Hematopoietic multipotent progenitor cell treated with erythropoietin and hydrocortisone succinate and interleukin-3 and kit ligand, for 17 days (in vitro differentiated cells): ENCODE results near the gene LRRC56.
A peak's percentile ranks its signal among the peaks of the same experiment; 100 is the strongest.

Experiments
- DNase-seq: peaks from one replicate; pipeline ENCODE4 v3.0.0-alpha.2; 2015; ENCODE audit warnings: low spot score

LRRC56 gene, protein sequence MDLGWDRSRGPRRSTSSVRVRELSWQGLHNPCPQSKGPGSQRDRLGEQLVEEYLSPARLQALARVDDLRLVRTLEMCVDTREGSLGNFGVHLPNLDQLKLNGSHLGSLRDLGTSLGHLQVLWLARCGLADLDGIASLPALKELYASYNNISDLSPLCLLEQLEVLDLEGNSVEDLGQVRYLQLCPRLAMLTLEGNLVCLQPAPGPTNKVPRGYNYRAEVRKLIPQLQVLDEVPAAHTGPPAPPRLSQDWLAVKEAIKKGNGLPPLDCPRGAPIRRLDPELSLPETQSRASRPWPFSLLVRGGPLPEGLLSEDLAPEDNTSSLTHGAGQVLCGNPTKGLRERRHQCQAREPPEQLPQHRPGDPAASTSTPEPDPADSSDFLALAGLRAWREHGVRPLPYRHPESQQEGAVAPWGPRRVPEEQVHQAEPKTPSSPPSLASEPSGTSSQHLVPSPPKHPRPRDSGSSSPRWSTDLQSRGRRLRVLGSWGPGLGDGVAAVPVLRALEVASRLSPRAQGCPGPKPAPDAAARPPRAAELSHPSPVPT

DNA sequence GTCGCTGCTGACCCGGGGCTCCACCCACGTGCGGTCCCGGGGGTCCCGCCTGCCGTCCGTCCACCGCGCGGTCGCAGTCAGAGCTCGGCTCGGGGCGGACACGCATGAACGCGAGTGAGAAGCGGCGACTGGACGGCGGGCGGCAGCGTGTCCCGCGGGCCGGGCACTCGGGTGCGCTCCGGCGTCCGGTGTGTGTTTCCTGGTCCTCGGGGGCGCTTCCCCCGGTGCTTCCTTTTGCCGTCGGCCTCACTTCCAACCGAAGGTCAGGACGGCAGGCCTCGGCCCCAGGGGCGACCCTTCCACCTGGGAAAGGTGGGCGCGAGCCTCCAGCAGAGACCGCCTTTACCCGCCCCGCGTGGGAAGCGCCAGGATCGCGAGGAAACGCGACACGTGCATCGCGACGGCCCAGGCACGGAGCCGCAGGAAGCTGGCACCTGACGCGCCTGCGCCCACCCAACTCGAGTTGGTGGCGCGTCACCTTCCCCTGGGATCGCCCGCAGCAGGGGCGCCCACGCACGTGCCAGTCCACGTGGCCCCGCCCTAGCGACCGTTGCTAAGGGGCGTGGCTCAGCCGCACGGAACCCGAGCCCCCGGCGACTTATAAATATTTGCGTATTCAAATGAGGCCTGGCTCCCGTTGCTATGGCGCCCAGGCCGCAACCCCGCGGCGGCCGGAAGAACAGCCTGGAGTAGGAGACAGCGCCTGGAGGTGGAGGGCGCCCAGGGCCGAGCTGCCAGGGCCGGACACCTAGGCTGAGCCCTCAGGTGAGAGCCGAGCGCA is at the start of gene LRRC56:
Gene LRRC56, plus strand, starts transcription at position 687 of the 781 bp plus-strand sequence. CDS start 3,158 bp downstream, outside the sequence.
- peak; percentile 78 for DNase-seq

DNA sequence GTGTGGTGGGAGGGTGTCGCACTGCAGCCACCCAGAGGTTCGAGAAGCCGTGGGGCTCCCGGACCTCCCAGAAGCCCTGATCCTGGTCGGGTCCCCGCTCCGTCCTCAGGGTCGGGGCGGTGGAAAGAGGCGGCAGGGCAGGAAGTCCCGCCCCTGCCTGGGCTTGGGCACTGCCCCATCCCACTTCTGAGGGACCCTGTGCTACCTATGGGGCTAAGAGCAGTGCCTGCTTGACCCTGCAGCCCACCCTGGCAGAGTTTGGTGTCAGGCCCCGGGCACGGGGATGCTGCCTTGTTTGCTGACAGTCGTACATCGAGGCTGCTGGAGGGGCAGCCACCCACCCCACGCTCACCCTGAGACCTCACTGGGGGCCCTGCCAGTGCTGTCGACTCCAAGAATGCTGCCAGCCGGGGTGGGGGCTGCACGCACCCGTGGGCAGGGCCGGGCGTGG is 49.7 kb upstream of the LRRC56 start:
- DNase-seq: no peak

- no peak for DNase-seq
Measured at GRCh38 chr11:488062-488461, 49.3 kb upstream of the LRRC56 start.

DNA sequence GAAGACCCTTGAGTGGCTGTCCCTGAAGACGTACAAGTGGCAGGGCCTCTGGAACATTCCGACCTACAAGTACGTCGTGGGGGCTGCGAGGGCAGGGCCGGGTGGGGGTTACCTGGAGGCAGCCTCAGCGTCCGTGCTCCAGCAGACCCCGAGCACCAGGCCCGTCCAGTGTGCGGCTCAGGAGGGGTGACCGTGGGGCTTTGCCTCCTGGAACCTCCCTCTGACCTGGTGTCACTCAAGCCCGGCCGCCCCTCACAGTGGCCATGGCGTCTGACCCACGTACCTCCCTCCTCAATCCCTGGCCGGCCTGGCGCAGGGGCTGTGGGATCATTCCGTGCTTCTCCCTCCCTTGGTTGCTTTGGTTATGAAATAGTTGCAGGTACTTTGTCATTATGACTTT is 48.7 kb upstream of the LRRC56 start:
- no peak for DNase-seq

DNA sequence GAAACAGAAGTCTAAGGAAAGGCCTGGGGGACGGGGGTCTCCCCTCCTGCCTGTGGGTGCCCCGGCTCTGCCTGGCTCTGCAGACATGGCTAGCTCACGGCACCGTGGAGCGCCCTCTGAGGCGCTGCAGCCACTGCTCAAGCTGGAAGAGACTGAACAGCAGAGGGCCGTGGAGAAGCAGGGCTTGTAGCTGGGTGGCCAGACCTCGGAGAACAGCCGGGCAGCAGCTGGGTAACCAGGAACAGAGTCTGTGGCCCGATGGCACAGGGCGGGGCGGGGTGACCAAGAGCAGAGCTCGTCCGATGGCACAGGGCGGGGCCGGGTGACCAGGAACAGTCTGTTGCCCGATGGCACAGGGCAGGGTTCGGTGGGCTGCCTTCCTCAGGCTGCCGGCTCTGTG is 48.3 kb upstream of the LRRC56 start:
- DNase-seq: no peak

GRCh38 chr11:489610-490185 is 47.6 kb upstream of the LRRC56 start:
- DNase-seq: no peak

DNA sequence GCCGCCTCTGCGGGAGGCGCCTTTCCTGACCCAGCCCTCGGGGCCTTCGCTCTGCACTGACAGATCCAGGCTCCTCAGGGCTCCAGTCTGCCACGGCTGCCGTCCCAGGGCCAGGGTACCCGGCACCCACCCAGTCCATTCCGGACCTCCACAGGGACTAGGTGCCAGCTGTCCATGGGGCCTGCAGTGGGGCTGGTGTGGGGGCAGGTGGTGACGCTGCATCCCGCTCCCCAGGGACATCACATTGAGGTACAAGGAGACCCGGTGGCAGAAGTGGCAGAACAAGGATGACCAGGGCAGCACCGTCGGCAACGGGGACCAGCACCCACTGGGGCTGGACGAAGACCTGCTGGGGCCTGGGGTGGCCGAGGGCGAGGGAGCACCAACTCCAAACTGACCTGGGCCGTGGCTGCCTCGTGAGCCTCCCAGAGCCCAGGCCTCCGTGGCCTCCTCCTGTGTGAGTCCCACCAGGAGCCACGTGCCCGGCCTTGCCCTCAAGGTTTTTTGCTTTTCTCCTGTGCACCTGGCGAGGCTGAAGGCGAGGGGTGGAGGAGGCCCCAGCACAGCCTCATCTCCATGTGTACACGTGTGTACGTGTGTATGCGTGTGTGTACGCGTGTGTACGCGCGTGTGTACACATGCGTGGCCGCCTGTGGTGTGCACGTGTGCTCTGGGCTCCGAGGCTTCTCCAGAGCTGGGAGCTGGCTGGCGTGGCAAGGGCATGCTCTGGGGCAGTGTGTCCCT is 47.0 kb upstream of the LRRC56 start:
- no peak for DNase-seq

DNA sequence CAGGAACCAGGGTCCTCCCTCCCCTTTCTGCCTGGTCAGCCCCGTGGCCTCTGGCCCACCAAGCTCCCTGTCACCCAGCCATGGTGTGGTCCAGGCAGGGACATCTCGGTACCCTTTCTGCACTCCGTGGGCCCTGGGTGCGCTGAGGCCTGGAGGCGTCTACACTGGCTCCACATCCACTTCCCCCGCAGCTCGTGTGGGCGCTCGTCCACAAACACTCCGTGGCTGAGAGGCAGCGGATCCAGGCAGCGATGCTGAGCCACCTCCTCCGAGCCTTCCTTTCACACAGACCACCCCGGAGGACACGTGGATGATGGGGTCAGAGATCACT is 46.4 kb upstream of the LRRC56 start:
- no peak for DNase-seq

DNA sequence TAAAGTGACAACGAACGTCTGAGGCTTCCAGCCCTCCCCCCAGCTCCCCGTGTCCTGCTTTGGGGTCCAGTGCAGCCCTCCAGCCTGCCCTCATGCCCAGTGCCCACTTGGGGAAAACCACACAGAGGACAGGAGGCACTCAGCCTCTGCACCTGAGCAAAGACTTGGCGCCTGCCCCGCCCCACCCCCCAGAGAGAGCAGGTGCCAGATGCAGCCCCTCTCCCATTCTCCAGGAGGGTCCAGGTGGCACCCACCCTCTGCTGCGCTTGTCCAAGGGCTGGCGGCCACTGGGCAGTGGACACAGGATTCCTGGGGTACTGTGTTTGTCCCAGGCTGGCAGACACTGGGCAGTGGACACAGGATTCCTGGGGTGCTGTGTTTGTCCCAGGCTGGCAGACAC is 46.0 kb upstream of the LRRC56 start:
- no peak for DNase-seq

- DNase-seq: no peak
Measured at GRCh38 chr11:492427-493226, 44.7 kb upstream of the LRRC56 start.

DNA sequence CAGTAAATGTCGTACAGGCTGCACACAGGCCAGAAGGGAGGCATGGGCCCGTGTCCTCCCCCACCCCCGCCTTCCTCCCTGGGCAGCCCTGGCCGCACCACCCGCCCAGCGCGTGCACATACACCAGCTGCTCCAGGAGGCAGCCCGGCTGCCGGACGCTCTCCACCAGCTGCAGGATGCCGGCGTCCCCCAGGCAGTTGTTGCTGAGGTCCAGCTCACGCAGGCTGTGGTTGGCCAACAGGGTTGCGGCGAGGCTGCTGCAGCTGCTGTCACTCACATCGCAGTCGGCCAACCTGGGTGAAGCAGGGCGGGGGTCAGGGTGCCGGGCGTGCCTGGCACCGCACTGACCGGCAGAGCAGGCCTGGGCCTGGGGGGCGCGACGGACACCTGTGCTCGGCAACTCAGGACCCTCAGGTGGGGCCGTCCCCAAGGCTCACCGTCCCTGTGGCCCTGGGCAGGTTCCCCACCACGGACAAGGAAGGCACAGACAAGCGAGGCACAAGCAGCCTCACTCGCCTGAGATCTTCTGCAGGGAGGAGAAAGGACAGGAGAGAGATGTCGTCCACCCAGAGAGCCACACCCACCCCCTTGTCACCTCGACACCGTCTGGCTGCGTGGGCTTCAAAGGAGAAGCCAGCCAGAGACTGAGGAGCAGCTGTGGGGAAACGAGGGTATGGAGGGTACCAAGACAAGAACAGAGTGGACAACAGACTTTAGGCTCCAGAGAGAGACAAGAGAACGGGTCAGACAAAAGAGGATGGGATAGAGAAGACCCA is 42.4 kb upstream of the LRRC56 start:
- no peak for DNase-seq

DNA sequence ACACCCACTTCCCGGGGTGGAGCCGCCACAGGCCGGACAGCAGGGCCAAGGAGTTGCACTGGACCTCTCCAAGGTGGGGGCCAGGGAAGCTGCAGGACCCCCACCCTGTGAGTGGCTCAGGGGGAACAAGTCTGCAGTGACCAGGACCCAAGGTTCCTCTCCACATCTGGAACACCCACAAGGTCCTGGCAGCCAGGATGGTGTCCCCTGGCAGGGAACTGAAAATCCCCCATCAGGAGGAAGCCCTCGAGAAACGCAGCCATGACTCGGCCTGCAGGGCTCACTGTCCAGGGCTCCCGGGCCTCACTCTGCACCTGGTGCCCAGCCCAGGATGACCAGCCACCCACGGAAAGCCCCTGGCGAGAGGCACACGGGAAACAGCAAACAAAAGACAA is 41.8 kb upstream of the LRRC56 start:
- no peak for DNase-seq

- DNase-seq: no peak
Measured at GRCh38 chr11:496834-497564, 40.3 kb upstream of the LRRC56 start.

GRCh38 chr11:497565-498296 is 39.6 kb upstream of the LRRC56 start:
- no peak for DNase-seq

- DNase-seq: no peak
Measured at GRCh38 chr11:498297-499181, 38.8 kb upstream of the LRRC56 start.

GRCh38 chr11:499201-500076 is 37.9 kb upstream of the LRRC56 start:
- no peak for DNase-seq
